Loucy (cell line): Measurements from ENCODE around the gene NOL4L.

Experiments used
- H2AFZ ChIP-seq: fragments of 200-600 bp; sonication (generic); 2 replicates; pipeline ENCODE4 v1.6.0; 2016; ENCODE audit warnings: antibody characterized with exemption, mild to moderate bottlenecking, low read length, moderate library complexity
- H3F3A ChIP-seq: fragments of 200-600 bp; 2 replicates; pipeline ENCODE4 v1.6.0; 2016; ENCODE audit warnings: antibody characterized with exemption, low read depth, mild to moderate bottlenecking
- H3K27me3 ChIP-seq: fragments of 200-600 bp; sonication (generic); 2 replicates; pipeline ENCODE4 v1.6.1; 2014; ENCODE audit warnings: low read length, mild to moderate bottlenecking; ENCODE audit not compliant: insufficient read depth, poor library complexity, severe bottlenecking
- H3K36me3 ChIP-seq: fragments of 200-600 bp; sonication (generic); 2 replicates; pipeline ENCODE4 v1.6.1; 2016; ENCODE audit warnings: low read length; ENCODE audit not compliant: insufficient read depth
- H3K4me1 ChIP-seq: fragments of 200-600 bp; sonication (generic); 2 replicates; pipeline ENCODE4 v1.5.1; 2014; ENCODE audit warnings: low read length, mild to moderate bottlenecking; ENCODE audit not compliant: insufficient read depth, poor library complexity, severe bottlenecking
- H3K4me2 ChIP-seq: fragments of 200-600 bp; sonication (generic); 2 replicates; pipeline ENCODE4 v1.6.0; 2014; ENCODE audit warnings: antibody characterized with exemption, low read length, low read depth, mild to moderate bottlenecking; ENCODE audit not compliant: poor library complexity, severe bottlenecking
- H3K4me3 ChIP-seq: fragments of 200-600 bp; sonication (generic); 2 replicates; pipeline ENCODE4 v1.5.1; 2014; ENCODE audit warnings: low read length, mild to moderate bottlenecking, mixed read lengths; ENCODE audit not compliant: poor library complexity, severe bottlenecking
- H3K79me2 ChIP-seq: fragments of 200-600 bp; sonication (generic); 2 replicates; pipeline ENCODE4 v1.6.1; 2014; ENCODE audit warnings: low read length; ENCODE audit not compliant: insufficient read depth
- H3K9ac ChIP-seq: fragments of 200-600 bp; sonication (generic); 2 replicates; pipeline ENCODE4 v1.6.0; 2014; ENCODE audit warnings: mild to moderate bottlenecking, low read depth, low read length, moderate library complexity; ENCODE audit not compliant: poor library complexity, severe bottlenecking
- H3K9me2 ChIP-seq: fragments of 200-600 bp; sonication (generic); replicated peaks from 2 replicates; pipeline ENCODE4 v1.6.1; 2016; ENCODE audit warnings: low read depth, low read length, mixed read lengths
- H3K9me3 ChIP-seq: fragments of 200-600 bp; sonication (generic); 2 replicates; pipeline ENCODE4 v1.6.1; 2014; ENCODE audit warnings: mild to moderate bottlenecking, antibody characterized with exemption, low read length, low read depth; ENCODE audit not compliant: insufficient read depth
- H4K20me1 ChIP-seq: fragments of 200-600 bp; sonication (generic); 2 replicates; pipeline ENCODE4 v1.6.0; 2014; ENCODE audit warnings: antibody characterized with exemption, low read length, mild to moderate bottlenecking; ENCODE audit not compliant: insufficient read depth, poor library complexity, severe bottlenecking
- EZH2phosphoT487 ChIP-seq: fragments of 200-600 bp; IDR thresholded peaks from 2 replicates; pipeline ENCODE4 v1.6.1; 2018; ENCODE audit warnings: antibody characterized with exemption, mild to moderate bottlenecking, moderate library complexity, borderline replicate concordance
- TF ChIP-seq, protein P1 (sequence below): fragments of 200-600 bp; sonication (generic); conservative IDR thresholded peaks from 2 replicates; pipeline ENCODE4 v1.5.1; 2014; ENCODE audit warnings: mild to moderate bottlenecking, antibody characterized with exemption, low read length

The NOL4L gene

DNA sequence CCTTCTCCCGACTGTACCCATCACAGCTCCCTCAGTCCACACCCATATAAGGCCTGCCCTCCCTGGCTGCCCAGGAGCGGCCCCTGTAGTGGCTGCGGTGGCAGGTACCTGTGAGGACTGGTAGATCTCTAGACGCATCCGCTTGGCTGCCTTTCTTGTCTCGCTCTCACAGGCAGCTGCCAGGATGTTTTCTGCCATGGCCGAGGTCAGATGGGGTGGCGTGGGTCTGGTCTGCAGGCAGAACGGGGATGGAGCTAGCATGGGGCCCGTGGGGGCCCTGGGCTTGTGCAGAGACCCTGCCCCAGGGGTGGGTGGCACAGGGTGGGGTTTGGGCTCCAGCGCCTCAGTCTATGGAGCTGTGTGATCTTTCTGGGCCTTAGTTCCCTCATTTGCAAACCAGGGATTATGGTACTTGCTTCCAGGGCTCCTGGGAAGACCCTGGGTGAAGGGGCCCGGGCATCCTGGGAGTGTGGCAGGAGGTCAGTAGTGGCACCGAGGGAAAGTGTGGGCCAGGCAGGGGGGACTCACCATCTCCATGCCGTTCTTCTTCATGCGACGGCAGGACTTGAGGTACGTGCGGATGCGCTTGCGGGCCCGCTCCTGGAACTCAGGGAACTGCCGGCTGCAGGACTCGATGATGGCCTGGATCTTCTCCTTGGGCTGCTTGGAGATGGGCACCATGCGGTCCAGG is 132.2 kb downstream of the NOL4L start:
- no peak overlapping the region for H3K9ac ChIP-seq
- no peak overlapping the region for H3K4me3 ChIP-seq
- H3K27me3 ChIP-seq = no peaks in the 10 kb centered on the region
- H3K9me3 ChIP-seq = no peaks in the 10 kb centered on the region
- no peaks in the 10 kb centered on the region for H3K9me2 ChIP-seq
- no peak overlapping the region for H2AFZ ChIP-seq
- H3K36me3 ChIP-seq = peaks cover 89% of the 10 kb centered on the region; the same call in 1 of the 2 replicates
- peaks cover 9% of the 10 kb centered on the region for H3K4me1 ChIP-seq
- peaks cover 29% of the 10 kb centered on the region for H4K20me1 ChIP-seq
- H3K4me2 ChIP-seq = no peak overlapping the region
- H3K79me2 ChIP-seq = peaks cover 23% of the 10 kb centered on the region; the same call in 1 of the 2 replicates
- no peaks in the 10 kb centered on the region for H3F3A ChIP-seq
- TF ChIP-seq, protein P1, sequence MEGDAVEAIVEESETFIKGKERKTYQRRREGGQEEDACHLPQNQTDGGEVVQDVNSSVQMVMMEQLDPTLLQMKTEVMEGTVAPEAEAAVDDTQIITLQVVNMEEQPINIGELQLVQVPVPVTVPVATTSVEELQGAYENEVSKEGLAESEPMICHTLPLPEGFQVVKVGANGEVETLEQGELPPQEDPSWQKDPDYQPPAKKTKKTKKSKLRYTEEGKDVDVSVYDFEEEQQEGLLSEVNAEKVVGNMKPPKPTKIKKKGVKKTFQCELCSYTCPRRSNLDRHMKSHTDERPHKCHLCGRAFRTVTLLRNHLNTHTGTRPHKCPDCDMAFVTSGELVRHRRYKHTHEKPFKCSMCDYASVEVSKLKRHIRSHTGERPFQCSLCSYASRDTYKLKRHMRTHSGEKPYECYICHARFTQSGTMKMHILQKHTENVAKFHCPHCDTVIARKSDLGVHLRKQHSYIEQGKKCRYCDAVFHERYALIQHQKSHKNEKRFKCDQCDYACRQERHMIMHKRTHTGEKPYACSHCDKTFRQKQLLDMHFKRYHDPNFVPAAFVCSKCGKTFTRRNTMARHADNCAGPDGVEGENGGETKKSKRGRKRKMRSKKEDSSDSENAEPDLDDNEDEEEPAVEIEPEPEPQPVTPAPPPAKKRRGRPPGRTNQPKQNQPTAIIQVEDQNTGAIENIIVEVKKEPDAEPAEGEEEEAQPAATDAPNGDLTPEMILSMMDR = no peak
- no peak for TF ChIP-seq EZH2phosphoT487

DNA sequence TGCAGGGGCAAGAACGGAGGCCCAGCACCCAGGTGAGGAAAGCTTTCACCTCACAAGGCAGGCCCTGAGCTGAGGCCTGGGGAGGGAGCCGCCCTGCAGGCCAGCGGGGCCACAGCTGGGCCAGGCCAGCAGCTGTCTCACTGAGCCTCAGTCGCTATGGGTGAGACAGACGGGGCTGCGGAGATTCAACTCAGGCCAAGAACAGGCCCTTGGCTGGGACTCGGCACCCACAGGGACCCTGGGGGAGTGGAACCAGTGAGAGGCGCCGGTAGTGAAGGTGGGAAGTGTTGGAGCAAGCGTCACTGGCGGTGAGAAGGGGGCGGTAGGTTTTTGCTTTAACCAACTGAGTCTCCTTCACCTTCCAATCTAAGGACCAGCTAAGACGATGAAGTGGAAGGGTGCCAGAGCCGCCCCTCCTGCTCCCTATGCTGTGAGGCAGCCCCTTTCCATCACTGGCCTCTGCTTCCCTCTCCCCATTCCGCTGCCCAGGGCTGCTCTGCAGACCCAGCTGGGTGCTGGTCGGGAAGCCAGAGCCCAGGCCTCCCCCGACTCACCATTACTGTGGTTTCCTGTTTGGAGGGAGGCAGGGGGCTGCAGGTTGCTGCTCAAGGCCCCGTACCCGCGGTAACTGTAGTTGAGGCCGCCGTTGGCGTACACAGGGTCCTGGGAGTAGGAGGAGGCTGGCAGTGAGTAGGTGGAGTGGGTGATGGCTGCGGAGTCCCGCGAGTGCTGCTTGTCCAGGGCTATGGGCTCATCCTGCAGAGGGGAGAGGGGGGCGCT is 133.3 kb downstream of the NOL4L start:
- Histone ChIP-seq H4K20me1 (peaks cover 21% of the 10 kb centered on the region), H3K79me2 (peaks cover 15% of the 10 kb centered on the region; the same call in 1 of the 2 replicates), H2AFZ (no peak overlapping the region), H3K4me1 (peaks cover 9% of the 10 kb centered on the region), H3K4me3 (no peak overlapping the region), H3F3A (no peaks in the 10 kb centered on the region), H3K9me3 (no peaks in the 10 kb centered on the region), H3K9me2 (no peaks in the 10 kb centered on the region), H3K9ac (no peak overlapping the region), H3K36me3 (peaks cover 98% of the 10 kb centered on the region; the same call in 1 of the 2 replicates), H3K4me2 (no peak overlapping the region), H3K27me3 (no peaks in the 10 kb centered on the region)
- TF ChIP-seq, protein P1 = 0 out of 2 replicates have a peak, but pooled peaks have one; percentile 22
- no peak for TF ChIP-seq EZH2phosphoT487

DNA sequence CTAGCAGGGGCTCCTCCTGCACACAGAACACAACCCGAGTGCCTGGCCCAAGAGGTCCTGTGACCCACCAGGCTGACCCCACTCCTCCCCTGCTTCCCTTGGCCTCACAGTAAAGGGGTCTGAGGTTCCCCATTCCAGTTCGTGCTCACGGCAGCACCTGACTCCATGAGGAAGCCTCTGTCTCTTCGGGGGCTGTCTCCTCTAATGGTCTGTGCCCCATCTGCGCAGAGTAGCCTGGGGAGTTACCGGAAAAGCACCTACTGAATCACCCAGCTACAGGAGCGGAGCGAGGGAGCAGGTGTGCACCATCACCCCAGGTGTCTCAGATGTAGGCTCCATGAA is 133.8 kb downstream of the NOL4L start:
- H3K27me3 ChIP-seq = no peaks in the 10 kb centered on the region
- TF ChIP-seq, protein P1 = no peak
- TF ChIP-seq EZH2phosphoT487 = no peak
- H3K9me2 ChIP-seq = no peaks in the 10 kb centered on the region
- no peaks in the 10 kb centered on the region for H3F3A ChIP-seq
- no peaks in the 10 kb centered on the region for H3K9me3 ChIP-seq
- no peak overlapping the region for H2AFZ ChIP-seq
- H3K4me3 ChIP-seq = no peak overlapping the region
- H3K4me2 ChIP-seq = no peak overlapping the region
- H3K36me3 ChIP-seq = peaks cover 99% of the 10 kb centered on the region; the same call in 1 of the 2 replicates
- H3K4me1 ChIP-seq = peaks cover 9% of the 10 kb centered on the region
- no peak overlapping the region for H3K9ac ChIP-seq
- H4K20me1 ChIP-seq = peaks cover 16% of the 10 kb centered on the region
- H3K79me2 ChIP-seq = peaks cover 11% of the 10 kb centered on the region; the same call in 1 of the 2 replicates
